ENCODE results near the gene GTF3A. TPM values are rescaled to one million over a fixed set of nuclear protein-coding genes. Genes with fewer than 3 reads are reported as not detected.

Gene GTF3A
- total and polyA plus RNA-seq, 4 donors = 66.4 to 144 (median 96.7) TPM

DNA sequence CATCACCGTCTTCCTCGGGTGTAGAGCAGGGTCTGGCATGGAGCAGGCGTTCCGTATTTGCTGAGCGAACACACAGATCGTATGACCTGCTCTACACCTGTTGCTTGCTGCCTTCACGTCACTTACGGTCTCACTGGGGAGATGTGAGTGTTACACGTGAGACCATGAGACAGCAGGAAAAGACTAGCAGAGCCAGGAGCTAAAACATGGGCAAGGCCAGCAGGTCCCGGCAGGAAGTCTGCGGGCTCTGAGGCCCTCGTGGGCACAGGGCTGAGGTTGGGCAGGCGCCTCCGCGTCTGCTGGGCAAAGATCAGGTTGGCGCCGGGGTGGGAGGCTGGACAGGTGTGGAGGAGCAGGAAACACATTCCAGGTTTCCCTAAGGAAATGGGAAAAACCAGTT, 19.7 kb upstream of the GTF3A start:
- 36% methylated on average over 17 of the region's 17 CpGs for WGBS
- no peaks in the 10 kb centered on the region for H3K27me3 ChIP-seq (ENCODE audit: control insufficient read depth in 4 of 4, insufficient read depth in 4 of 4, low read length in 3 of 4)
- TF ChIP-seq GABPA (IDR thresholded peaks at IDR 0.05 in 1 of 2, conservative IDR thresholded peaks at IDR 0.05 in 1 of 2) (peak in 1 of 2 donors; percentile 30), NR2F2 (IDR thresholded peaks at IDR 0.05) (no peak), HNF4A (conservative IDR thresholded peaks at IDR 0.05) (peak; percentile 52 to 78), YY1 (IDR thresholded peaks at IDR 0.05) (no peak), SP1 (IDR thresholded peaks at IDR 0.05) (peak; percentile 12), FOXA1 (IDR thresholded peaks at IDR 0.05) (no peak), EGR1 (IDR thresholded peaks at IDR 0.05; ENCODE audit: low read depth in 2 of 2) (peak in 1 of 2 donors; percentile 69), TAF1 (conservative IDR thresholded peaks at IDR 0.05) (peak; percentile 64), JUND (IDR thresholded peaks at IDR 0.05) (no peak), RXRA (IDR thresholded peaks at IDR 0.05) (peak in 1 of 2 donors; percentile 68), HNF4G (IDR thresholded peaks at IDR 0.05) (peak; percentile 12), FOXA2 (IDR thresholded peaks at IDR 0.05) (no peak), RAD21 (IDR thresholded peaks at IDR 0.05) (no peak)
- TF ChIP-seq, protein P1, sequence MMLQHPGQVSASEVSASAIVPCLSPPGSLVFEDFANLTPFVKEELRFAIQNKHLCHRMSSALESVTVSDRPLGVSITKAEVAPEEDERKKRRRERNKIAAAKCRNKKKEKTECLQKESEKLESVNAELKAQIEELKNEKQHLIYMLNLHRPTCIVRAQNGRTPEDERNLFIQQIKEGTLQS (IDR thresholded peaks at IDR 0.05) = no peak
- TF ChIP-seq, protein P2, sequence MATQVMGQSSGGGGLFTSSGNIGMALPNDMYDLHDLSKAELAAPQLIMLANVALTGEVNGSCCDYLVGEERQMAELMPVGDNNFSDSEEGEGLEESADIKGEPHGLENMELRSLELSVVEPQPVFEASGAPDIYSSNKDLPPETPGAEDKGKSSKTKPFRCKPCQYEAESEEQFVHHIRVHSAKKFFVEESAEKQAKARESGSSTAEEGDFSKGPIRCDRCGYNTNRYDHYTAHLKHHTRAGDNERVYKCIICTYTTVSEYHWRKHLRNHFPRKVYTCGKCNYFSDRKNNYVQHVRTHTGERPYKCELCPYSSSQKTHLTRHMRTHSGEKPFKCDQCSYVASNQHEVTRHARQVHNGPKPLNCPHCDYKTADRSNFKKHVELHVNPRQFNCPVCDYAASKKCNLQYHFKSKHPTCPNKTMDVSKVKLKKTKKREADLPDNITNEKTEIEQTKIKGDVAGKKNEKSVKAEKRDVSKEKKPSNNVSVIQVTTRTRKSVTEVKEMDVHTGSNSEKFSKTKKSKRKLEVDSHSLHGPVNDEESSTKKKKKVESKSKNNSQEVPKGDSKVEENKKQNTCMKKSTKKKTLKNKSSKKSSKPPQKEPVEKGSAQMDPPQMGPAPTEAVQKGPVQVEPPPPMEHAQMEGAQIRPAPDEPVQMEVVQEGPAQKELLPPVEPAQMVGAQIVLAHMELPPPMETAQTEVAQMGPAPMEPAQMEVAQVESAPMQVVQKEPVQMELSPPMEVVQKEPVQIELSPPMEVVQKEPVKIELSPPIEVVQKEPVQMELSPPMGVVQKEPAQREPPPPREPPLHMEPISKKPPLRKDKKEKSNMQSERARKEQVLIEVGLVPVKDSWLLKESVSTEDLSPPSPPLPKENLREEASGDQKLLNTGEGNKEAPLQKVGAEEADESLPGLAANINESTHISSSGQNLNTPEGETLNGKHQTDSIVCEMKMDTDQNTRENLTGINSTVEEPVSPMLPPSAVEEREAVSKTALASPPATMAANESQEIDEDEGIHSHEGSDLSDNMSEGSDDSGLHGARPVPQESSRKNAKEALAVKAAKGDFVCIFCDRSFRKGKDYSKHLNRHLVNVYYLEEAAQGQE (IDR thresholded peaks at IDR 0.05) = no peak
- TF ChIP-seq, protein P3, sequence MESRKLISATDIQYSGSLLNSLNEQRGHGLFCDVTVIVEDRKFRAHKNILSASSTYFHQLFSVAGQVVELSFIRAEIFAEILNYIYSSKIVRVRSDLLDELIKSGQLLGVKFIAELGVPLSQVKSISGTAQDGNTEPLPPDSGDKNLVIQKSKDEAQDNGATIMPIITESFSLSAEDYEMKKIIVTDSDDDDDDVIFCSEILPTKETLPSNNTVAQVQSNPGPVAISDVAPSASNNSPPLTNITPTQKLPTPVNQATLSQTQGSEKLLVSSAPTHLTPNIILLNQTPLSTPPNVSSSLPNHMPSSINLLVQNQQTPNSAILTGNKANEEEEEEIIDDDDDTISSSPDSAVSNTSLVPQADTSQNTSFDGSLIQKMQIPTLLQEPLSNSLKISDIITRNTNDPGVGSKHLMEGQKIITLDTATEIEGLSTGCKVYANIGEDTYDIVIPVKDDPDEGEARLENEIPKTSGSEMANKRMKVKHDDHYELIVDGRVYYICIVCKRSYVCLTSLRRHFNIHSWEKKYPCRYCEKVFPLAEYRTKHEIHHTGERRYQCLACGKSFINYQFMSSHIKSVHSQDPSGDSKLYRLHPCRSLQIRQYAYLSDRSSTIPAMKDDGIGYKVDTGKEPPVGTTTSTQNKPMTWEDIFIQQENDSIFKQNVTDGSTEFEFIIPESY (IDR thresholded peaks at IDR 0.05) = no peak
- TF ChIP-seq, protein P4, sequence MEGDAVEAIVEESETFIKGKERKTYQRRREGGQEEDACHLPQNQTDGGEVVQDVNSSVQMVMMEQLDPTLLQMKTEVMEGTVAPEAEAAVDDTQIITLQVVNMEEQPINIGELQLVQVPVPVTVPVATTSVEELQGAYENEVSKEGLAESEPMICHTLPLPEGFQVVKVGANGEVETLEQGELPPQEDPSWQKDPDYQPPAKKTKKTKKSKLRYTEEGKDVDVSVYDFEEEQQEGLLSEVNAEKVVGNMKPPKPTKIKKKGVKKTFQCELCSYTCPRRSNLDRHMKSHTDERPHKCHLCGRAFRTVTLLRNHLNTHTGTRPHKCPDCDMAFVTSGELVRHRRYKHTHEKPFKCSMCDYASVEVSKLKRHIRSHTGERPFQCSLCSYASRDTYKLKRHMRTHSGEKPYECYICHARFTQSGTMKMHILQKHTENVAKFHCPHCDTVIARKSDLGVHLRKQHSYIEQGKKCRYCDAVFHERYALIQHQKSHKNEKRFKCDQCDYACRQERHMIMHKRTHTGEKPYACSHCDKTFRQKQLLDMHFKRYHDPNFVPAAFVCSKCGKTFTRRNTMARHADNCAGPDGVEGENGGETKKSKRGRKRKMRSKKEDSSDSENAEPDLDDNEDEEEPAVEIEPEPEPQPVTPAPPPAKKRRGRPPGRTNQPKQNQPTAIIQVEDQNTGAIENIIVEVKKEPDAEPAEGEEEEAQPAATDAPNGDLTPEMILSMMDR (IDR thresholded peaks at IDR 0.05; ENCODE audit: low read depth, low read length, missing input control) = no peak
- TF ChIP-seq, protein P5, sequence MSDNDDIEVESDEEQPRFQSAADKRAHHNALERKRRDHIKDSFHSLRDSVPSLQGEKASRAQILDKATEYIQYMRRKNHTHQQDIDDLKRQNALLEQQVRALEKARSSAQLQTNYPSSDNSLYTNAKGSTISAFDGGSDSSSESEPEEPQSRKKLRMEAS (IDR thresholded peaks at IDR 0.05) = peak; percentile 96
- no peak for DNase-seq (ENCODE audit: low spot score)
- no peaks in the 10 kb centered on the region for H3K36me3 ChIP-seq (ENCODE audit: control insufficient read depth in 4 of 4, insufficient read depth in 3 of 4, low read depth in 1 of 4, low read length in 3 of 4)
- peaks cover 3 to 44% (median 32%) of the 10 kb centered on the region in 4 donors for H3K4me1 ChIP-seq (ENCODE audit: control insufficient read depth in 4 of 4, insufficient read depth in 4 of 4, low read length in 3 of 4)
- peak overlapping the region; percentile 10 to 70 for H3K9ac ChIP-seq (ENCODE audit: low read depth in 1 of 2, low read length in 2 of 2)
- H3K27ac ChIP-seq (ENCODE audit: low read depth in 1 of 2, low read length in 2 of 2) = peak overlapping the region; percentile 84 to 94
- H3K9me3 ChIP-seq (ENCODE audit: control insufficient read depth in 4 of 4, low read length in 3 of 4) = no peaks in the 10 kb centered on the region
- peak overlapping the region; percentile 15 to 51 (median 19) for H3K4me3 ChIP-seq (ENCODE audit: low read depth in 1 of 3, low read length in 3 of 3)

Measured in liver (tissue), 9 donors.